ENCODE measurements around the gene NR1D1.

NR1D1 gene

DNA sequence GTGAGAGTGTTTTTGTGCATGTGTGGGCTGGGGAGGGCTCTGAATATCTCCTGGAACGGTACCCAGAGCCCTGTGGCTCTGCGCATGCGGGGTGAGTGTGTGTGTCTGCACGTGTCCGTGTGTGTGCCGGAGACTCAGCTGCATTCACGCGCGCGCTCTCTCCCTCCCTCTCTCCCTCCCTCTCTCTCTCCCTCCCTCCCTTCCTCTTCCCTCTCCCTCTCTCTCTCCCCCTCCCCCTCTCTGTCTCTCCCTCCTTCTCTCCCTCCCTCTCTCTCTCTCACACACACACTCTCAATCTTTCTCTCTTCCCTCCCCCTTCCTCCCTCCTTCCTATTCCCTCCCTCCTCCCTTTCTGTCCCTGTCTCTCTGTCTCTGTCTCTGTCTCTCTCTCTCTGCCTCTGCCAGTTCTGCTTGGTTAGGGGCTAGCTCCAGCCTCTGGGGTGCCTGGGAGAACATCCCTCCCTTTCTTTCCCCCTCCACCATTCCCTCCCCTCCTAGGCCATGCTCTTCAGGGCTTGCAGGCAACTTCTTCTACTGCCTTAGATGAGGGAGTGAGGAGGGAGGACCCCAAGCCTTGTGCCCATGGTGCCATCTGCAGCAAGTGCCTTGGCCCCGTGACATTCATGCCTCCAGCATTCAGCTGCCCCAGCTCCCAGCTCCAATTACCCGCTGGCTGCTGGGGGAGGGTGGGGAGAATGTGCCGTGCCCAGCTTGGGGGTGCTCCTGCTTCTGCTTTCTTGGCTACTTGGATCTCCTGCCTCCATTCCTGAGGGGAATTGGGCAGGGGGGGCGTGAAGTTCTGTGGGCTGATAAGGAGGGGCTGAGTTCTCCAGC lies 31.3 kb downstream of the NR1D1 start (continued):
- no peak for TF ChIP-seq MYNN (tag by site-specific recombination; IDR thresholded peaks at IDR 0.05; ENCODE audit: borderline replicate concordance)
- peak; percentile 77; the same call in 1 of the 2 replicates for TF ChIP-seq KLF7 (tag by site-specific recombination; IDR thresholded peaks at IDR 0.05; ENCODE audit: borderline replicate concordance)
- TF ChIP-seq, protein P1, sequence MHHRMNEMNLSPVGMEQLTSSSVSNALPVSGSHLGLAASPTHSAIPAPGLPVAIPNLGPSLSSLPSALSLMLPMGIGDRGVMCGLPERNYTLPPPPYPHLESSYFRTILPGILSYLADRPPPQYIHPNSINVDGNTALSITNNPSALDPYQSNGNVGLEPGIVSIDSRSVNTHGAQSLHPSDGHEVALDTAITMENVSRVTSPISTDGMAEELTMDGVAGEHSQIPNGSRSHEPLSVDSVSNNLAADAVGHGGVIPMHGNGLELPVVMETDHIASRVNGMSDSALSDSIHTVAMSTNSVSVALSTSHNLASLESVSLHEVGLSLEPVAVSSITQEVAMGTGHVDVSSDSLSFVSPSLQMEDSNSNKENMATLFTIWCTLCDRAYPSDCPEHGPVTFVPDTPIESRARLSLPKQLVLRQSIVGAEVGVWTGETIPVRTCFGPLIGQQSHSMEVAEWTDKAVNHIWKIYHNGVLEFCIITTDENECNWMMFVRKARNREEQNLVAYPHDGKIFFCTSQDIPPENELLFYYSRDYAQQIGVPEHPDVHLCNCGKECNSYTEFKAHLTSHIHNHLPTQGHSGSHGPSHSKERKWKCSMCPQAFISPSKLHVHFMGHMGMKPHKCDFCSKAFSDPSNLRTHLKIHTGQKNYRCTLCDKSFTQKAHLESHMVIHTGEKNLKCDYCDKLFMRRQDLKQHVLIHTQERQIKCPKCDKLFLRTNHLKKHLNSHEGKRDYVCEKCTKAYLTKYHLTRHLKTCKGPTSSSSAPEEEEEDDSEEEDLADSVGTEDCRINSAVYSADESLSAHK (tag by site-specific recombination; IDR thresholded peaks at IDR 0.05), result peak; percentile 66
- TF ChIP-seq, protein P2, sequence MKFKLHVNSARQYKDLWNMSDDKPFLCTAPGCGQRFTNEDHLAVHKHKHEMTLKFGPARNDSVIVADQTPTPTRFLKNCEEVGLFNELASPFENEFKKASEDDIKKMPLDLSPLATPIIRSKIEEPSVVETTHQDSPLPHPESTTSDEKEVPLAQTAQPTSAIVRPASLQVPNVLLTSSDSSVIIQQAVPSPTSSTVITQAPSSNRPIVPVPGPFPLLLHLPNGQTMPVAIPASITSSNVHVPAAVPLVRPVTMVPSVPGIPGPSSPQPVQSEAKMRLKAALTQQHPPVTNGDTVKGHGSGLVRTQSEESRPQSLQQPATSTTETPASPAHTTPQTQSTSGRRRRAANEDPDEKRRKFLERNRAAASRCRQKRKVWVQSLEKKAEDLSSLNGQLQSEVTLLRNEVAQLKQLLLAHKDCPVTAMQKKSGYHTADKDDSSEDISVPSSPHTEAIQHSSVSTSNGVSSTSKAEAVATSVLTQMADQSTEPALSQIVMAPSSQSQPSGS (tag by site-specific recombination; IDR thresholded peaks at IDR 0.05; ENCODE audit: low read depth), result no peak
- no peak for TF ChIP-seq ZNF621 (tag by site-specific recombination; IDR thresholded peaks at IDR 0.05)
- TF ChIP-seq ZBTB48 (tag by site-specific recombination; IDR thresholded peaks at IDR 0.05), result peak; percentile 90
- TF ChIP-seq, protein P3, sequence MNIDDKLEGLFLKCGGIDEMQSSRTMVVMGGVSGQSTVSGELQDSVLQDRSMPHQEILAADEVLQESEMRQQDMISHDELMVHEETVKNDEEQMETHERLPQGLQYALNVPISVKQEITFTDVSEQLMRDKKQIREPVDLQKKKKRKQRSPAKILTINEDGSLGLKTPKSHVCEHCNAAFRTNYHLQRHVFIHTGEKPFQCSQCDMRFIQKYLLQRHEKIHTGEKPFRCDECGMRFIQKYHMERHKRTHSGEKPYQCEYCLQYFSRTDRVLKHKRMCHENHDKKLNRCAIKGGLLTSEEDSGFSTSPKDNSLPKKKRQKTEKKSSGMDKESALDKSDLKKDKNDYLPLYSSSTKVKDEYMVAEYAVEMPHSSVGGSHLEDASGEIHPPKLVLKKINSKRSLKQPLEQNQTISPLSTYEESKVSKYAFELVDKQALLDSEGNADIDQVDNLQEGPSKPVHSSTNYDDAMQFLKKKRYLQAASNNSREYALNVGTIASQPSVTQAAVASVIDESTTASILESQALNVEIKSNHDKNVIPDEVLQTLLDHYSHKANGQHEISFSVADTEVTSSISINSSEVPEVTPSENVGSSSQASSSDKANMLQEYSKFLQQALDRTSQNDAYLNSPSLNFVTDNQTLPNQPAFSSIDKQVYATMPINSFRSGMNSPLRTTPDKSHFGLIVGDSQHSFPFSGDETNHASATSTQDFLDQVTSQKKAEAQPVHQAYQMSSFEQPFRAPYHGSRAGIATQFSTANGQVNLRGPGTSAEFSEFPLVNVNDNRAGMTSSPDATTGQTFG (tag by site-specific recombination; IDR thresholded peaks at IDR 0.05; ENCODE audit: borderline replicate concordance), result peak; percentile 67; the same call in 1 of the 2 replicates
- TF ChIP-seq, protein P4, sequence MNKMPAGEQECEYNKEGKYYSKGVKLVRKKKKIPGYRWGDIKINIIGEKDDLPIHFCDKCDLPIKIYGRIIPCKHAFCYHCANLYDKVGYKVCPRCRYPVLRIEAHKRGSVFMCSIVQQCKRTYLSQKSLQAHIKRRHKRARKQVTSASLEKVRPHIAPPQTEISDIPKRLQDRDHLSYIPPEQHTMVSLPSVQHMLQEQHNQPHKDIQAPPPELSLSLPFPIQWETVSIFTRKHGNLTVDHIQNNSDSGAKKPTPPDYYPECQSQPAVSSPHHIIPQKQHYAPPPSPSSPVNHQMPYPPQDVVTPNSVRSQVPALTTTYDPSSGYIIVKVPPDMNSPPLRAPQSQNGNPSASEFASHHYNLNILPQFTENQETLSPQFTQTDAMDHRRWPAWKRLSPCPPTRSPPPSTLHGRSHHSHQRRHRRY (tag by site-specific recombination; IDR thresholded peaks at IDR 0.05), result 0 out of 2 replicates have a peak, but pooled peaks have one; percentile 41
- TF ChIP-seq, protein P5, sequence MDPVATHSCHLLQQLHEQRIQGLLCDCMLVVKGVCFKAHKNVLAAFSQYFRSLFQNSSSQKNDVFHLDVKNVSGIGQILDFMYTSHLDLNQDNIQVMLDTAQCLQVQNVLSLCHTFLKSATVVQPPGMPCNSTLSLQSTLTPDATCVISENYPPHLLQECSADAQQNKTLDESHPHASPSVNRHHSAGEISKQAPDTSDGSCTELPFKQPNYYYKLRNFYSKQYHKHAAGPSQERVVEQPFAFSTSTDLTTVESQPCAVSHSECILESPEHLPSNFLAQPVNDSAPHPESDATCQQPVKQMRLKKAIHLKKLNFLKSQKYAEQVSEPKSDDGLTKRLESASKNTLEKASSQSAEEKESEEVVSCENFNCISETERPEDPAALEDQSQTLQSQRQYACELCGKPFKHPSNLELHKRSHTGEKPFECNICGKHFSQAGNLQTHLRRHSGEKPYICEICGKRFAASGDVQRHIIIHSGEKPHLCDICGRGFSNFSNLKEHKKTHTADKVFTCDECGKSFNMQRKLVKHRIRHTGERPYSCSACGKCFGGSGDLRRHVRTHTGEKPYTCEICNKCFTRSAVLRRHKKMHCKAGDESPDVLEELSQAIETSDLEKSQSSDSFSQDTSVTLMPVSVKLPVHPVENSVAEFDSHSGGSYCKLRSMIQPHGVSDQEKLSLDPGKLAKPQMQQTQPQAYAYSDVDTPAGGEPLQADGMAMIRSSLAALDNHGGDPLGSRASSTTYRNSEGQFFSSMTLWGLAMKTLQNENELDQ (tag by site-specific recombination; IDR thresholded peaks at IDR 0.05; ENCODE audit: low read depth), result no peak; the same call in 1 of the 2 replicates
- peak; percentile 76 for TF ChIP-seq ZNF843 (tag by site-specific recombination; IDR thresholded peaks at IDR 0.05)
- no peak for TF ChIP-seq ZNF37A (tag by site-specific recombination; IDR thresholded peaks at IDR 0.05)
- TF ChIP-seq ZNF341 (tag by site-specific recombination; IDR thresholded peaks at IDR 0.05; ENCODE audit: low read depth), result no peak; the same call in 1 of the 2 replicates
- TF ChIP-seq ZNF670 (tag by site-specific recombination; IDR thresholded peaks at IDR 0.05; ENCODE audit: low read depth), result no peak
- no peak for TF ChIP-seq ZNF211 (tag by site-specific recombination; IDR thresholded peaks at IDR 0.05; ENCODE audit: low read depth)
- 0 out of 2 replicates have a peak, but pooled peaks have one; percentile 33 for TF ChIP-seq ZSCAN16 (tag by site-specific recombination; IDR thresholded peaks at IDR 0.05)
- TF ChIP-seq, protein P6, sequence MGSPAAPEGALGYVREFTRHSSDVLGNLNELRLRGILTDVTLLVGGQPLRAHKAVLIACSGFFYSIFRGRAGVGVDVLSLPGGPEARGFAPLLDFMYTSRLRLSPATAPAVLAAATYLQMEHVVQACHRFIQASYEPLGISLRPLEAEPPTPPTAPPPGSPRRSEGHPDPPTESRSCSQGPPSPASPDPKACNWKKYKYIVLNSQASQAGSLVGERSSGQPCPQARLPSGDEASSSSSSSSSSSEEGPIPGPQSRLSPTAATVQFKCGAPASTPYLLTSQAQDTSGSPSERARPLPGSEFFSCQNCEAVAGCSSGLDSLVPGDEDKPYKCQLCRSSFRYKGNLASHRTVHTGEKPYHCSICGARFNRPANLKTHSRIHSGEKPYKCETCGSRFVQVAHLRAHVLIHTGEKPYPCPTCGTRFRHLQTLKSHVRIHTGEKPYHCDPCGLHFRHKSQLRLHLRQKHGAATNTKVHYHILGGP (tag by site-specific recombination; IDR thresholded peaks at IDR 0.05), result no peak
- TF ChIP-seq GFI1B (tag by site-specific recombination; IDR thresholded peaks at IDR 0.05), result no peak
- no peak for TF ChIP-seq ZNF433 (tag by site-specific recombination; IDR thresholded peaks at IDR 0.05; ENCODE audit: low read depth)
- peak; percentile 94 for TF ChIP-seq KLF16 (tag by site-specific recombination; IDR thresholded peaks at IDR 0.05)
- peak; percentile 41; the same call in 1 of the 2 replicates for TF ChIP-seq SP7 (tag by site-specific recombination; IDR thresholded peaks at IDR 0.05)
- no peak for TF ChIP-seq ZNF350 (tag by site-specific recombination; IDR thresholded peaks at IDR 0.05)
- TF ChIP-seq ZBTB20 (tag by site-specific recombination; IDR thresholded peaks at IDR 0.05), result peak; percentile 70
- TF ChIP-seq, protein P7, sequence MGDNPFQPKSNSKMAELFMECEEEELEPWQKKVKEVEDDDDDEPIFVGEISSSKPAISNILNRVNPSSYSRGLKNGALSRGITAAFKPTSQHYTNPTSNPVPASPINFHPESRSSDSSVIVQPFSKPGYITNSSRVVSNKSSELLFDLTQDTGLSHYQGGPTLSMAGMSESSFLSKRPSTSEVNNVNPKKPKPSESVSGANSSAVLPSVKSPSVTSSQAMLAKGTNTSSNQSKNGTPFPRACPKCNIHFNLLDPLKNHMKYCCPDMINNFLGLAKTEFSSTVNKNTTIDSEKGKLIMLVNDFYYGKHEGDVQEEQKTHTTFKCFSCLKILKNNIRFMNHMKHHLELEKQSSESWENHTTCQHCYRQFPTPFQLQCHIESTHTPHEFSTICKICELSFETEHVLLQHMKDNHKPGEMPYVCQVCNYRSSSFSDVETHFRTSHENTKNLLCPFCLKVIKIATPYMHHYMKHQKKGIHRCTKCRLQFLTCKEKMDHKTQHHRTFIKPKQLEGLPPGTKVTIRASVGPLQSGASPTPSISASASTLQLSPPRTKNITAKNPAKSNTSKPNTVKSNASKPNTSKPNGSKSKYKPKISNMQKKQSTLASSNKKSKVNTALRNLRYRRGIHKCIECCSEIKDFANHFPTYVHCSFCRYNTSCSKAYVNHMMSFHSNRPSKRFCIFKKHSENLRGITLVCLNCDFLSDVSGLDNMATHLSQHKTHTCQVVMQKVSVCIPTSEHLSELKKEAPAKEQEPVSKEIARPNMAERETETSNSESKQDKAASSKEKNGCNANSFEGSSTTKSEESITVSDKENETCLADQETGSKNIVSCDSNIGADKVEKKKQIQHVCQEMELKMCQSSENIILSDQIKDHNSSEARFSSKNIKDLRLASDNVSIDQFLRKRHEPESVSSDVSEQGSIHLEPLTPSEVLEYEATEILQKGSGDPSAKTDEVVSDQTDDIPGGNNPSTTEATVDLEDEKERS (tag by site-specific recombination; IDR thresholded peaks at IDR 0.05), result no peak
- no peak; the same call in 1 of the 2 replicates for TF ChIP-seq ZNF266 (tag by site-specific recombination; IDR thresholded peaks at IDR 0.05; ENCODE audit: low read depth)

Measured in HEK293 (cell line).